ENCODE measurements around the gene SNRPD3.

SNRPD3 gene

GRCh38 chr22:24536089-24536488 is 19.7 kb upstream of the SNRPD3 start:
- TF ChIP-seq CTCF (IDR thresholded peaks at IDR 0.05; ENCODE audit: insufficient read depth, low read length, poor library complexity, severe bottlenecking) = no peak
- DNase-seq (ENCODE audit: extremely low read depth, insufficient read length) = no peak
- peaks cover 8% of the 10 kb centered on the region for H3K36me3 ChIP-seq (ENCODE audit: control insufficient read depth, insufficient read depth, low read length)
- H3K27me3 ChIP-seq (replicated peaks; ENCODE audit: control insufficient read depth, insufficient read depth, low read length) = no peaks in the 10 kb centered on the region
- H3K4me3 ChIP-seq (replicated peaks; ENCODE audit: low read depth, low read length) = no peak overlapping the region

- no peak for DNase-seq (ENCODE audit: extremely low read depth, insufficient read length)
- Histone ChIP-seq H3K36me3 (ENCODE audit: control insufficient read depth, insufficient read depth, low read length) (peaks cover 38% of the 10 kb centered on the region), H3K4me3 (replicated peaks; ENCODE audit: low read depth, low read length) (no peak overlapping the region), H3K27me3 (replicated peaks; ENCODE audit: control insufficient read depth, insufficient read depth, low read length) (no peaks in the 10 kb centered on the region)
- TF ChIP-seq CTCF (IDR thresholded peaks at IDR 0.05; ENCODE audit: insufficient read depth, low read length, poor library complexity, severe bottlenecking) = no peak
Observed at GRCh38 chr22:24540470-24540869, 15.3 kb upstream of the SNRPD3 start.

- Histone ChIP-seq H3K4me3 (replicated peaks; ENCODE audit: low read depth, low read length) (no peak overlapping the region), H3K36me3 (ENCODE audit: control insufficient read depth, insufficient read depth, low read length) (peaks cover 45% of the 10 kb centered on the region), H3K27me3 (replicated peaks; ENCODE audit: control insufficient read depth, insufficient read depth, low read length) (no peaks in the 10 kb centered on the region)
- no peak for DNase-seq (ENCODE audit: extremely low read depth, insufficient read length)
- no peak for TF ChIP-seq CTCF (IDR thresholded peaks at IDR 0.05; ENCODE audit: insufficient read depth, low read length, poor library complexity, severe bottlenecking)
Observed at GRCh38 chr22:24541681-24542515, 13.9 kb upstream of the SNRPD3 start.

- DNase-seq (ENCODE audit: extremely low read depth, insufficient read length) = no peak
- no peak for TF ChIP-seq CTCF (IDR thresholded peaks at IDR 0.05; ENCODE audit: insufficient read depth, low read length, poor library complexity, severe bottlenecking)
- Histone ChIP-seq H3K27me3 (replicated peaks; ENCODE audit: control insufficient read depth, insufficient read depth, low read length) (no peaks in the 10 kb centered on the region), H3K4me3 (replicated peaks; ENCODE audit: low read depth, low read length) (no peak overlapping the region), H3K36me3 (ENCODE audit: control insufficient read depth, insufficient read depth, low read length) (peaks cover 51% of the 10 kb centered on the region)
Observed at GRCh38 chr22:24542641-24543040, 13.2 kb upstream of the SNRPD3 start.

- Histone ChIP-seq H3K4me3 (replicated peaks; ENCODE audit: low read depth, low read length) (no peak overlapping the region), H3K36me3 (ENCODE audit: control insufficient read depth, insufficient read depth, low read length) (peaks cover 53% of the 10 kb centered on the region), H3K27me3 (replicated peaks; ENCODE audit: control insufficient read depth, insufficient read depth, low read length) (no peaks in the 10 kb centered on the region)
- TF ChIP-seq CTCF (IDR thresholded peaks at IDR 0.05; ENCODE audit: insufficient read depth, low read length, poor library complexity, severe bottlenecking) = no peak
- DNase-seq (ENCODE audit: extremely low read depth, insufficient read length) = no peak
Observed at GRCh38 chr22:24543185-24543601, 12.6 kb upstream of the SNRPD3 start.

Measured in GM06990 (cell line).